Measurements from ENCODE around the gene KLK3.

Gene KLK3

DNA sequence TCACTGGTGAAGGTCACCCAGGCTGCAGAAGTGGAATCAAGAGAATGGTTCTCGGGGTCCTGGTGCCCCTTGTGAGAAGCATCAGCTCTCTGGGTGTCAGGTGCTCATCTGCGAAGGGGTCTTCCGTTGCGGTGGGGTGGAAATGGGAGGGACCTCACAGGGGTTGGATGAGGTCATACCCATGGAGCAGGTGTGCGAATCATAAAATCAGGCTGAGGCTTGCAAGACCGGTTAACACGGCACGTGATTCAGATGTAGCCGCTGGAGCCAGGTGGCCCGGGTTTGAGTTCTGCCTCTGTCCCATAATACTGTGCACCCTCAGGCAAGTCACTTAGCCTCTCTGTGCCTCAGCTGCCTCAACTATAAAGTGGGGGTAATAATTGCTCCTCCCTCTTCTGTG lies 17.4 kb upstream of the KLK3 start:
- TF ChIP-seq, protein P1, sequence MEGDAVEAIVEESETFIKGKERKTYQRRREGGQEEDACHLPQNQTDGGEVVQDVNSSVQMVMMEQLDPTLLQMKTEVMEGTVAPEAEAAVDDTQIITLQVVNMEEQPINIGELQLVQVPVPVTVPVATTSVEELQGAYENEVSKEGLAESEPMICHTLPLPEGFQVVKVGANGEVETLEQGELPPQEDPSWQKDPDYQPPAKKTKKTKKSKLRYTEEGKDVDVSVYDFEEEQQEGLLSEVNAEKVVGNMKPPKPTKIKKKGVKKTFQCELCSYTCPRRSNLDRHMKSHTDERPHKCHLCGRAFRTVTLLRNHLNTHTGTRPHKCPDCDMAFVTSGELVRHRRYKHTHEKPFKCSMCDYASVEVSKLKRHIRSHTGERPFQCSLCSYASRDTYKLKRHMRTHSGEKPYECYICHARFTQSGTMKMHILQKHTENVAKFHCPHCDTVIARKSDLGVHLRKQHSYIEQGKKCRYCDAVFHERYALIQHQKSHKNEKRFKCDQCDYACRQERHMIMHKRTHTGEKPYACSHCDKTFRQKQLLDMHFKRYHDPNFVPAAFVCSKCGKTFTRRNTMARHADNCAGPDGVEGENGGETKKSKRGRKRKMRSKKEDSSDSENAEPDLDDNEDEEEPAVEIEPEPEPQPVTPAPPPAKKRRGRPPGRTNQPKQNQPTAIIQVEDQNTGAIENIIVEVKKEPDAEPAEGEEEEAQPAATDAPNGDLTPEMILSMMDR (IDR thresholded peaks at IDR 0.05; ENCODE audit: low read depth, low read length) = no peak
- H3K27ac ChIP-seq = no peak overlapping the region
- H3K4me3 ChIP-seq (ENCODE audit: low read depth, low read length) = no peak overlapping the region
- no peak for DNase-seq
- H3K9me3 ChIP-seq (ENCODE audit: severe bottlenecking) = peaks cover 9% of the 10 kb centered on the region
- H3K27me3 ChIP-seq (ENCODE audit: insufficient read depth, low read depth, severe bottlenecking) = peaks cover 35% of the 10 kb centered on the region
- no peaks in the 10 kb centered on the region for H3K36me3 ChIP-seq

DNA sequence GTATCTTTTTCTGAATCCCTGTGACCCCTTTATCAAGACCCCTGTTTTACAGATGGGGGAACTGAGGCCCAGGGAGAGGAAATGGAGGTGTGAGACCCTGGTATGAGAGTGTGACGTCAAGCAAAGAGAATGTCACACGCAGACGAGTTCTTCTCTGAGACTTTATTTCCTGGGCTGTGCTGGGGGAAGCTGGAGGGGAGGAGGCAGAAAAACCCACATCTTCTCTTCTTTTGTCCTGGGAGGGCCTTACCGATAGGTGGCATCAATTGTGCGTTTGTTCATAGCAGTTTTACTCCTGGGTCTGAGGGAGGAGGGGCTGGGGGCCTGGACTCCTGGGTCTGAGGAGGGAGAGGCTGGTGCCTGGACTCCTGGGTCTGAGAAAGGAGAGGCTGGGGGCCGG lies 16.5 kb upstream of the KLK3 start:
- peaks cover 44% of the 10 kb centered on the region for H3K27me3 ChIP-seq (ENCODE audit: insufficient read depth, low read depth, severe bottlenecking)
- no peak for DNase-seq

DNA sequence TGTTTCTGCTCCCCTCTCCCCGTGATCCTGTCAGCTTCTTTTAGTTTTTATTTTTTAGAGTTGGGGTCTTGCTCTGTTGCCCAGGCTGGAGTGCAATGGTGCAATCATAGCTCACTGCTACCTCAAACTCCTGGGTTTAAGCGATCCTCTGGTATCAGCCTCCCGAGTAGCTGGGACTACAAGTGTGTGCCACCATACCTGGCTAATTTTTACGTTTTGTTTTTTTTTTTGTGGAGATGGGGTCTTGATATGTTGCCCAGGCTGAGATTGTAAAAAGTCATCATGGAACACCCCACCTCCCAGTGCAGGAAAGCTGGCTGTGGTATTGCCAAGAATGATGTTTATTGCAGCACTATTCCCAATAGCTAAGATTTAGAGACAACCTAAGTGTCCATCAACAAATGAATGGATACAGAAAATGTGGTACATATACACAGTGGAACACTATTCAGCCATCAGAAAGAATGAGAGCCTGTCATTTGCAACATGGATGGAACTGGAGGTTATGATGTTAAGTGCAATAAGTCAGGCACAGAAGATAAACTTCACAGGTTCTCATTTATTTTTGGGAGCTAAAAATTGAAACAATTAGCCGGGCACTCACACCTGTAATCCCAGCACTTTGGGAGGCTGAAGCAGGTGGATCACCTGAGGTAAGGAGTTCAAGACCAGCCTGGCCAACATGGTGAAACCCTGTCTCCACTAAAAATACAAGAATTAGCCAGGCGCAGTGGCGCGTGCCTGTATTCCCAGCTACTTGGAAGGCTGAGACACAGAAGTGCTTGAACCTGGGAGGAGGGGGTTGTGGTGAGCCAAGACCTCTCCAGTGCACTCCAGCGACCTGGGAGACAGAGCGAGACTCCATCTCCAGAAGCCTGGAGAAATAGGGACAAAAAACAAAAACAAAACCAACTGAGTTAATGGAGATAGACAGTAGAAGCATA lies 14.7 kb upstream of the KLK3 start:
- DNase-seq = no peak
- TF ChIP-seq, protein P1 (IDR thresholded peaks at IDR 0.05; ENCODE audit: low read depth, low read length) = no peak
- Histone ChIP-seq H3K27me3 (ENCODE audit: insufficient read depth, low read depth, severe bottlenecking) (peaks cover 51% of the 10 kb centered on the region), H3K27ac (no peak overlapping the region), H3K9me3 (ENCODE audit: severe bottlenecking) (peaks cover 23% of the 10 kb centered on the region), H3K36me3 (no peaks in the 10 kb centered on the region), H3K4me3 (ENCODE audit: low read depth, low read length) (no peak overlapping the region)

More for the DNA sequence above, 16.5 kb upstream of the KLK3 start:
- no peak overlapping the region for H3K4me3 ChIP-seq (ENCODE audit: low read depth, low read length)
- no peaks in the 10 kb centered on the region for H3K36me3 ChIP-seq
- TF ChIP-seq, protein P1 (IDR thresholded peaks at IDR 0.05; ENCODE audit: low read depth, low read length) = peak; percentile 34; the same call in 1 of the 2 replicates
- H3K27ac ChIP-seq = no peak overlapping the region
- H3K9me3 ChIP-seq (ENCODE audit: severe bottlenecking) = peaks cover 18% of the 10 kb centered on the region

DNA sequence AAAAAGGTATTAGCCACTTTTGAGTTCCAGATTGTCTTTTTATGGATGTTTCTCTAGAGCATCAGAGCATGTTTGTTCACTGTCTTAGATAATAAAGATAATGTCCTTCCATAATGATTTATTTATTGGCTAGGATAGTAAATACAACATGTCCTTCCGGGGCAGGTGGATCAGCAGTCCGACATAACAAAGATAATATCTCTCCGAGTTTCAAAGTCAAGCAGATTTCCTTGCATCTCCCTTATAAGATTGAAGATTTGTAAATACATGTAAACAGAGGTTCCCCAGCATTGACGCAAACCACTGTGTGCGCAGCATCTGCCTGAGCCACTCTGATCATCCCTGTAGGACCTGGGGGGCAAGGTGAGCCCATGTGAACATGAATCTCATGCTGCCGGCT lies 12.6 kb upstream of the KLK3 start:
- Histone ChIP-seq H3K27ac (no peak overlapping the region), H3K4me3 (ENCODE audit: low read depth, low read length) (no peak overlapping the region), H3K9me3 (ENCODE audit: severe bottlenecking) (peaks cover 23% of the 10 kb centered on the region), H3K27me3 (ENCODE audit: insufficient read depth, low read depth, severe bottlenecking) (peaks cover 61% of the 10 kb centered on the region), H3K36me3 (no peaks in the 10 kb centered on the region)
- TF ChIP-seq, protein P1 (IDR thresholded peaks at IDR 0.05; ENCODE audit: low read depth, low read length) = no peak
- no peak for DNase-seq

DNA sequence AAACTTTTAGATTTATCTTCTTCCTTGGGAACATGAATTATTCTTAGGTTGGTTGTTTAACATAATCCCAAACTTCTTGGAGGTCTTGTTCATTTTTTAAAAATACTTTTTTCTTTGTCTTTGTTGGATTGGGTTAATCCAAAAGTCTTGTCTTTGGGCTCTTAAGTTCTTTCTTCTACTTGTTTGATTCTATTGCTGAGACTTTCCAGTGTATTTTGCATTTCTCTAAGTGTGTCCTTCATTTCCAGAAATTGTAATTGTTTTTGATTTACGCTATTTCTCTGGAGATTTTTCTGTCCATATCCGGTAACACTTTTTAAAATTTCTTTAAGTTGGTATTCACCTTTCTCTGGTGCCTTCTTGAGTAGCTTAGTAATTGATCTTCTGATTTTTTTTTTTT lies 11.5 kb upstream of the KLK3 start:
- TF ChIP-seq, protein P1 (IDR thresholded peaks at IDR 0.05; ENCODE audit: low read depth, low read length) = no peak
- Histone ChIP-seq H3K36me3 (no peaks in the 10 kb centered on the region), H3K4me3 (ENCODE audit: low read depth, low read length) (no peak overlapping the region), H3K27me3 (ENCODE audit: insufficient read depth, low read depth, severe bottlenecking) (peaks cover 67% of the 10 kb centered on the region), H3K9me3 (ENCODE audit: severe bottlenecking) (peaks cover 23% of the 10 kb centered on the region), H3K27ac (no peak overlapping the region)
- no peak for DNase-seq
